GM10248 (cell line): ENCODE data around the gene NPDC1.

Source experiments
- CTCF ChIA-PET: fragments of 300-600 bp; sonication (Branson Sonifier 250); formaldehyde crosslinking; extraction: SDS; loops from one replicate; lab custom pipeline; 2021; ENCODE audit warnings: antibody characterized with exemption; lab: Yijun Ruan, JAX
- POLR2A ChIA-PET: fragments of 350-650 bp; sonication (Branson Sonifier 250); formaldehyde crosslinking; extraction: SDS; loops from one replicate; lab custom pipeline; 2020; ENCODE audit warnings: antibody characterized with exemption; lab: Yijun Ruan, JAX
- DNase-seq: peaks from one replicate; pipeline ENCODE4 v3.0.0; 2012; ENCODE audit errors: extremely low spot score
- CTCF ChIP-seq: IDR thresholded peaks from 2 replicates; pipeline ENCODE4 v1.5.1; 2012; ENCODE audit warnings: mild to moderate bottlenecking, low read depth; ENCODE audit errors: extremely low read depth, missing control alignments, control extremely low read depth

NPDC1 gene

GRCh38 chr9:137085920-137086530 is 40.0 kb upstream of the NPDC1 start:
- POLR2A ChIA-PET = interaction anchor here (0.8 to 1.8 kb wide), 7 partner anchors 16 to 161 kb away, joined by 3 to 15 read pairs (median 4); partner anchors contain the start of genes SAPCD2 and TUBB4B
- TF ChIP-seq CTCF = no peak
- DNase-seq = no peak
- CTCF ChIA-PET = interaction anchor here (1.0 to 2.9 kb wide), 14 partner anchors 10 to 244 kb away, joined by 3 to 27 read pairs (median 5); partner anchors contain the start of genes AJM1, CYSRT1, FBXW5 and NPDC1

GRCh38 chr9:137084526-137084925 is 38.5 kb upstream of the NPDC1 start:
- CTCF ChIA-PET = interaction anchor here (0.8 to 2.2 kb wide), 4 partner anchors 11 to 152 kb away, joined by 3 to 11 read pairs (median 6); no protein-coding TSS in a partner anchor
- TF ChIP-seq CTCF = no peak
- POLR2A ChIA-PET = interaction anchor here (0.6 to 1.5 kb wide), 3 partner anchors 11 to 67 kb away, joined by 3 to 4 read pairs (median 3); no protein-coding TSS in a partner anchor
- DNase-seq = no peak

GRCh38 chr9:137083394-137084004 is 37.5 kb upstream of the NPDC1 start:
- POLR2A ChIA-PET = interaction anchor here (1.1 to 1.5 kb wide), 3 partner anchors 12 to 157 kb away, joined by 4 to 6 read pairs (median 4); partner anchors contain the start of genes SAPCD2 and TUBB4B
- no peak for DNase-seq
- CTCF ChIA-PET = interaction anchor here (0.6 to 2.2 kb wide), 6 partner anchors 12 to 157 kb away, joined by 3 to 11 read pairs (median 5); no protein-coding TSS in a partner anchor
- no peak for TF ChIP-seq CTCF

- ChIA-PET CTCF (interaction anchor here (1.4 to 2.2 kb wide), 3 partner anchors 13 to 54 kb away, joined by 5 to 11 read pairs (median 7); no protein-coding TSS in a partner anchor), POLR2A (interaction anchor here (1.1 to 1.5 kb wide), 3 partner anchors 13 to 158 kb away, joined by 4 to 6 read pairs (median 4); partner anchors contain the start of genes SAPCD2 and TUBB4B)
- TF ChIP-seq CTCF = no peak
- no peak for DNase-seq
Measured at GRCh38 chr9:137082925-137083290, 36.9 kb upstream of the NPDC1 start.

GRCh38 chr9:137082222-137082924 is 36.4 kb upstream of the NPDC1 start:
- no peak for DNase-seq
- TF ChIP-seq CTCF = no peak
- CTCF ChIA-PET = interaction anchor here (0.7 to 3.2 kb wide), 6 partner anchors 10 to 154 kb away, joined by 3 to 12 read pairs (median 6); partner anchors contain the start of gene SAPCD2
- POLR2A ChIA-PET = interaction anchor here (1.4 kb wide), 1 partner anchor 12 kb away, joined by 4 read pairs; the partner anchor contains the start of gene SAPCD2
